Activated CD4-positive, alpha-beta T cell treated with anti-CD3 and anti-CD28 coated beads, Interleukin-2, amount 50 U/mL, for 1 hour (primary cell): ENCODE data around the gene TMEM164.

Experiments used
- DNase-seq: peaks from one replicate; pipeline ENCODE4 v3.0.0-alpha.2; 2020

The TMEM164 gene

GRCh38 chrX:110004215-110004614, 1.3 kb downstream of the TMEM164 start:
- no peak for DNase-seq

GRCh38 chrX:110004731-110005369, 1.9 kb downstream of the TMEM164 start:
- DNase-seq: no peak

GRCh38 chrX:110006161-110006560, 3.2 kb downstream of the TMEM164 start:
- DNase-seq: no peak

GRCh38 chrX:110006821-110007375, 4.0 kb downstream of the TMEM164 start:
- DNase-seq: no peak

- no peak for DNase-seq
Observed at GRCh38 chrX:110008011-110008635, 5.2 kb downstream of the TMEM164 start.

GRCh38 chrX:110012818-110013485, 10.0 kb downstream of the TMEM164 start:
- no peak for DNase-seq

- DNase-seq: no peak
Observed at GRCh38 chrX:110013968-110014367, 11.1 kb downstream of the TMEM164 start.

- no peak for DNase-seq
Observed at GRCh38 chrX:110015032-110015431, 12.1 kb downstream of the TMEM164 start.

- DNase-seq: no peak
Observed at GRCh38 chrX:110015915-110016314, 13.0 kb downstream of the TMEM164 start.

GRCh38 chrX:110020536-110020935, 17.6 kb downstream of the TMEM164 start:
- no peak for DNase-seq

GRCh38 chrX:110021258-110022022, 18.5 kb downstream of the TMEM164 start:
- no peak for DNase-seq

GRCh38 chrX:110022599-110023448, 19.9 kb downstream of the TMEM164 start:
- DNase-seq: no peak

GRCh38 chrX:110025395-110025794, 22.5 kb downstream of the TMEM164 start:
- no peak for DNase-seq

- DNase-seq: no peak
Observed at GRCh38 chrX:110026099-110026844, 23.4 kb downstream of the TMEM164 start.

GRCh38 chrX:110032534-110033147, 29.7 kb downstream of the TMEM164 start:
- no peak for DNase-seq

- no peak for DNase-seq
Observed at GRCh38 chrX:110034036-110034435, 31.1 kb downstream of the TMEM164 start.

- DNase-seq: no peak
Observed at GRCh38 chrX:110036162-110037033, 33.5 kb downstream of the TMEM164 start.

- no peak for DNase-seq
Observed at GRCh38 chrX:110037178-110037577, 34.3 kb downstream of the TMEM164 start.

- no peak for DNase-seq
Observed at GRCh38 chrX:110038900-110039299, 36.0 kb downstream of the TMEM164 start.

GRCh38 chrX:110041980-110042379, 39.1 kb downstream of the TMEM164 start:
- DNase-seq: no peak
